Stimulated activated memory B cell treated with anti-CD40 and anti-IgM and Interleukin-4, amounts not matched to agents 10 μg/mL and 1 μg/mL and 100 μg/mL, for 72 hours (primary cell): ENCODE results near the gene PHF2.

Source experiments
- ATAC-seq: fragments of 150-1000 bp; cut with Tn5 transposase; 2 replicates; pipeline ENCODE4 v1.10.0; 2021
- H3K27ac Mint-ChIP-seq: one replicate; pipeline ENCODE4 v1.8.0; 2022; ENCODE audit warnings: mild to moderate bottlenecking, mixed read lengths
- H3K27me3 Mint-ChIP-seq: one replicate; pipeline ENCODE4 v1.8.0; 2022; ENCODE audit warnings: mixed read lengths
- H3K36me3 Mint-ChIP-seq: one replicate; pipeline ENCODE4 v1.8.0; 2022; ENCODE audit warnings: mixed read lengths
- H3K4me1 Mint-ChIP-seq: one replicate; pipeline ENCODE4 v1.8.0; 2022; ENCODE audit warnings: mixed read lengths
- H3K4me3 Mint-ChIP-seq: one replicate; pipeline ENCODE4 v1.8.0; 2022; ENCODE audit warnings: mild to moderate bottlenecking, moderate library complexity, mixed read lengths
- H3K9me3 Mint-ChIP-seq: one replicate; pipeline ENCODE4 v1.8.0; 2022; ENCODE audit warnings: mixed read lengths

Gene PHF2

DNA sequence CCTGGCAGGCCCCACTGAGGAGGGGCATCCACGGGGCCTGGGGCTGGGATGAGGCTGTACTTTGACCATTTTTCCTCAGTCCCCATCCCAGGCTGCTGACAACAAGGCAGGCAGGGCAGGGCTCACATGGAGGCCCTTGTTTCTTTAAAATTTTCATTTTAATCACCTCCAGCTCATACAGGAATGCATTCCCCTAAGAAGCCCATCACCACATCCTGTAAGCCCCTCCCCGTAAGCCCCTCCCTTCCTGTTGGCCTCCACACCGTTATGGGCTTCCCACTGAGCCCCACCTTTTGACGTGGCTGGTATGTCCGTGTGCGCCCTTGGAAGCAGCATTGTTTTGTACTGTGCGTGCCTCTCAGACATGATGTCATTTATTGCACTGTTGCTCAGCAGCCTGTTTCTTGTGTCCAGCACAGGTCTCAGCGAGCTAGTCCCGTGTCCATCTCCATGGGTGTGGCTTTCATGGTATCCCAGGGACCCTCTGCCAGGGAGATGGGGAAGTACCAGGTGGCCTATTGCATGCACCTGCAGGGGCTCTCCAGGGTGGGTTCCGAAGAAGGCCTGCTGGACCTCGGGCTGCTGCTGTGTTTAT lies 22.4 kb downstream of the PHF2 start:
- H3K9me3 Mint-ChIP-seq = no peaks in the 10 kb centered on the region
- no peak overlapping the region for H3K4me3 Mint-ChIP-seq
- ATAC-seq = no peak

DNA sequence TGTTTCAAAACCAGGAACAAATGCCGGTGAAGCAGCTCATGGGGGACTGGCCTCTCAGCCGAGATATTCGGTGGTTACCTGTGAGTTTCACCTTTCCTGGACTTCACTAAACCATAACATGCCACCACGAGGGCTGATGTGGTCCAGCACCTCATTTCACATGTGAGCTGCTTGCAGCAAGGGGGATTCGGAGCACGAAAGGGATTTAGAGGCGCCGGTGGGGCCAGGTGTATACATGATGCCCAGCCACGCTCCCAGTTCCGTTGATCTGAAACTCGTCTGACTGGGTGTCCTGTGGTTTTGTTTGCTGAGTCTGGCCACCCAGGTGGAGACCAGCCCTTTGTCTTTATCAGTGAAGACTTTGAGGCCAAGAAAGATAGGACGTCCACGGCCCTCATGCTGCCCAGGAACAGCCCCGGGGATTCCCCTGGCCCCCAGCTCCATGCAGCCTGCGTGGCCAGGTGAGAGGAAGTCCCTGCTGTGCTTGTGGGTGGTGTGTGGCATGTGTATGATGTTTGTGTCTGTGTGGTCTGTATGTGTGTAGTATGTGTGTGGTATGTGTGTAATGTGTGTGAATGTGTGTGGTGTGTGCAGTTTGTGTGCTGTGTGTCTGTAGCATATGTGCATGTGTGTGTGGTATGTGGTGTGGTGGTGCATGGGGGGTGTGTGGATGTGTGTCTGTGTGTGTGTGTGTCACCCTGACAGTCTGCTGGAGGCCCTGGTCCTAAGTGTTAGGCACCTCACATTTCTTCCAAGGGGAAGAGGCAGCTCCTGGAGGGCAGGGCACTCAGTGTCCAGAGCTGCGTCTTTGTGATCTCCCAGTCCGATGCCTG lies 23.4 kb downstream of the PHF2 start:
- H3K9me3 Mint-ChIP-seq = no peaks in the 10 kb centered on the region
- ATAC-seq = no peak
- no peaks in the 10 kb centered on the region for H3K27me3 Mint-ChIP-seq
- H3K4me1 Mint-ChIP-seq = peaks cover 68% of the 10 kb centered on the region
- H3K27ac Mint-ChIP-seq = no peak overlapping the region
- no peak overlapping the region for H3K4me3 Mint-ChIP-seq
- H3K36me3 Mint-ChIP-seq = peaks cover 11% of the 10 kb centered on the region

More for the DNA sequence above, 22.4 kb downstream of the PHF2 start:
- no peak overlapping the region for H3K27ac Mint-ChIP-seq
- H3K4me1 Mint-ChIP-seq = peaks cover 74% of the 10 kb centered on the region
- peaks cover 7% of the 10 kb centered on the region for H3K36me3 Mint-ChIP-seq
- no peaks in the 10 kb centered on the region for H3K27me3 Mint-ChIP-seq

DNA sequence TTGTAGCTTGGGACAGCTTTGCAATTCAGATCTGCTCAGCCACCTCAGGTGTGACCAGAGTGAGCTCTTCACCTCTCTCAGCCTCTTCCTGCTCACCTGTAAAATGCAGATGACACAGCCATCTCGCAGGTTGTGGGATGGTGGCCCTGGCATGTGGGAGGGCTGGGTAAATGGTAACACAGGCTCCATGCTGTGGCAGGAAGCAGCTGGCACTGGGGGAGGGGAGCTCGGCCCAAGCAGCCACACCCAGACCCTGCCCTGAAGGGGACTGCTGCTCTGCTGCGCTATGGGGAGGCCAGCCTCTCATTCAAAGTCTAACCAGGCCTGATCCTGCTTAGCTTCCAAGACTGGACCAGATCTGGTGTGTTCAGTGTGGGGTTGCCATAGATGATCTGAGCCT lies 24.1 kb downstream of the PHF2 start:
- no peak for ATAC-seq
- peaks cover 68% of the 10 kb centered on the region for H3K4me1 Mint-ChIP-seq
- H3K36me3 Mint-ChIP-seq = peaks cover 15% of the 10 kb centered on the region
- no peak overlapping the region for H3K4me3 Mint-ChIP-seq
- H3K9me3 Mint-ChIP-seq = peaks cover 2% of the 10 kb centered on the region
- H3K27me3 Mint-ChIP-seq = no peaks in the 10 kb centered on the region
- H3K27ac Mint-ChIP-seq = no peak overlapping the region

DNA sequence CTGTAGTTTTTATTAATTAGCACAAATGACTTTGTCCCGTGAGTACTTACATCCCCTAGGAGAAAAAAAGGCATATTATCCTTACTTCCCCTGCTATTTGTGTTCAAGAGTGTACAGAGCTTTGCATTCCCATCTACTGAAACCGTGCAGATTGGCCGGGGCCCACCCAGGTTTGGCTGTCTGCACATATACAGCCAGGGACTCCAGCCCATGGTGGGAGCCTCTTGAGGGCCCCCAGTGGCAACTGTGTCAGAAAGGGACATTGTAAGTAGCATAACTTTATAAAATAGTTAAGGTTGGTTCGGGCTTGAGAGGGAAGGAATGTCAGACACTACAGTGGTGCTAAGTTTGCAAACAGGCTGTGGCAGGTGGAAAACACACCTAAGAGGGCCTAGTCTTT lies 24.7 kb downstream of the PHF2 start:
- peaks cover 3% of the 10 kb centered on the region for H3K9me3 Mint-ChIP-seq
- no peak for ATAC-seq
- no peaks in the 10 kb centered on the region for H3K27me3 Mint-ChIP-seq

DNA sequence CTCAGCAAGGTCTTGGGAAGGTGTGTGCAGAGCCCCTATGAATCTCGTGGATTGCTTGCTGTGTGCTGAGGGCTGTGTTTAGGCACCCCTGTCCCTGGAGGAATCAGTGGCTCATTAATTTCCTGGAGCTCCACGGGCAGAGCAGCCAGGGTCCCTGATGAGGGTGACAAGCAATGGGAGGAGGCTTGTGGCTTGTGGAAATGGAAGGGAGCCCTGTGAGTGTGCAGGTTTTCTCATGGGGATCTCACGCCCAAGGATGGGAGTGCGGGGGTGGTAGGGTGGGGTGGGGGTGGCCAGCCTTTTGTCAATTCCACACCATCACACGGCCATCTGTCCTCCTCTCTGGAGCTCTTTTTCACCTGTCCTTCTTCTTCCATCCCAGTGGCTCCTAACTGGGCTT lies 25.3 kb downstream of the PHF2 start:
- Mint-ChIP-seq H3K4me1 (peaks cover 63% of the 10 kb centered on the region), H3K36me3 (peaks cover 20% of the 10 kb centered on the region), H3K4me3 (no peak overlapping the region), H3K27me3 (no peaks in the 10 kb centered on the region), H3K9me3 (peaks cover 7% of the 10 kb centered on the region), H3K27ac (no peak overlapping the region)
- ATAC-seq = no peak

More for the DNA sequence above, 24.7 kb downstream of the PHF2 start:
- peaks cover 64% of the 10 kb centered on the region for H3K4me1 Mint-ChIP-seq
- no peak overlapping the region for H3K27ac Mint-ChIP-seq
- H3K4me3 Mint-ChIP-seq = no peak overlapping the region
- H3K36me3 Mint-ChIP-seq = peaks cover 16% of the 10 kb centered on the region

DNA sequence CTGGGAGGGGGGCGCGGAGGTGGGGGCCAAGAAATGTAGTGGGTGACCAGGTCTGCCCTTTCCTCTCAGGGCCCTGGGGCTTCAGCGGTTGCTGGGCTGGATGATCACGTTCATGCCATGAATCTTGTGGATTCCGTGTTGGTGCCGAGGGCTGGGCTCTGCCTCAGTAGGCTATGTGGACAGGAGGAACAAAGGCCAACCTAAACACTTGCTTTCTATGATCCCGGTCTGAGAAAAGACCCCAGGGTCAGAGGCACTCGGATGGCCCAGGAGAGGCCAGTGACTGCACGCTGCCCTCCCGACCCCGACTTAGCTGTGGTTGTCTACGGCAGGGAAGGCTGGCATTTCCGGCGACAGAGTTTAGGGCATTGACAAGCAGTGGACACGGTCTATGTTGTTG lies 26.6 kb downstream of the PHF2 start:
- Mint-ChIP-seq H3K9me3 (peaks cover 13% of the 10 kb centered on the region), H3K27ac (no peak overlapping the region), H3K4me3 (no peak overlapping the region), H3K4me1 (peaks cover 61% of the 10 kb centered on the region), H3K36me3 (peaks cover 31% of the 10 kb centered on the region), H3K27me3 (no peaks in the 10 kb centered on the region)
- ATAC-seq = no peak

DNA sequence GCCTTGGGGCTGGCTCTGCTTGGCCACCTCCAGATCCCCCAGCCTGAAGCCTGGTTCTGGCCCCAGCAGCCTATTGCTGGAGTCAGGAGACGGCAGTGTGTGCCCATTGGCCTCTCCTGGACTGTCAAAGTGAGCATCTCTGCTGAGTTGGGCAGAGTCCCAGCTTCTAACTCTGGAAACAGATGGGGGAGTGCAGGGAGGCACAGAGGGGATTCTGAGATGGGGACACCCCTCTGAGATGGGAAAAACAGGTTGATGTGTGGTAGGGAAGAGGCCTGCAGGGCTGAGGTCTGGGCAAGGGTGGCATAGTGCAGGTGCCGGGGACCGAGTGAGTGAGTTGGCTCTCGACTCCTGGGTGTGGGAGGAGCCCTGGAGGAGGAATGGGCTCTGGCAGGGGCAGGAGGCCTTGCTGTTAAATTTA lies 27.5 kb downstream of the PHF2 start:
- peaks cover 52% of the 10 kb centered on the region for H3K4me1 Mint-ChIP-seq
- no peak for ATAC-seq

DNA sequence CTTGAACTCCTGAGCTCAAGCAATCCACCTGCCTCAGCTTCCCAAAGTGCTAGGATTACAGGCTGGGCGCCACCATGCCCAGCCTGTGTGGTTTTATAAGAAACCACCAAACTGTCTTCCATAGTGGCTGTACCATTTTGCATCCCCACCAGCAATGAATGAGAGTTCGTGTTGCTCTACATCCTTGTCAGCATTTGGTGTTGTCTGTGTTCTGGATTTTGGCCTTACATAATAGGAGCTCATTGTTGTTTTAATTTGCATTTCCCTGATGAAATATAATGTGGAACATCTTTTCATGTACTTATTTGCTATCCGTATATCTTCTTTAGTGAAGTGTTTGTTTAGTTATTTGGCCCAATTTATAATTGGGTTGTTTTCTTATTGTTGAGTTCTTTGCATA lies 29.8 kb downstream of the PHF2 start:
- Mint-ChIP-seq H3K27ac (no peak overlapping the region), H3K27me3 (no peaks in the 10 kb centered on the region), H3K9me3 (peaks cover 26% of the 10 kb centered on the region), H3K4me1 (peaks cover 29% of the 10 kb centered on the region), H3K36me3 (peaks cover 51% of the 10 kb centered on the region), H3K4me3 (no peak overlapping the region)
- ATAC-seq = no peak

More for the DNA sequence above, 27.5 kb downstream of the PHF2 start:
- peaks cover 16% of the 10 kb centered on the region for H3K9me3 Mint-ChIP-seq
- no peaks in the 10 kb centered on the region for H3K27me3 Mint-ChIP-seq
- peaks cover 36% of the 10 kb centered on the region for H3K36me3 Mint-ChIP-seq
- no peak overlapping the region for H3K27ac Mint-ChIP-seq
- H3K4me3 Mint-ChIP-seq = no peak overlapping the region

DNA sequence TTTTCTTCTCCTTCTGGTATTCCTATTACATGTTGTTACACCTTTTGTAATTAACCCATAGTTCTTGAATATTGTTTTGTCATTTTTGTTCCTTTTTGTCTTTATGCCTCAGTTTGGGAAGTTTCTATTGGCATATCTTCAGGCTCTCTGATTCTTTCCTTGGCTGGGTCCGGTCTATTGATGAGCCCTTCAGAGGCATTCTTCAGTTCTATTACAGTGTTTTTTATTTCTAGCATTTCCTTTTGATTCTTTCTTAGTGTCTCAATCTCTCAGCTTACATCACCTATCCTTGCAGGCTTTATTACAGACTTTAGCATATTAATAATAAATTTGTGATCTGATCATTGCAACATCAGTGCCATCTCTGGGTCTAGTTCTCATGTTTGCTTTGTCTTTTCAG lies 33.8 kb downstream of the PHF2 start:
- peaks cover 34% of the 10 kb centered on the region for H3K4me1 Mint-ChIP-seq
- no peaks in the 10 kb centered on the region for H3K27me3 Mint-ChIP-seq
- peaks cover 44% of the 10 kb centered on the region for H3K36me3 Mint-ChIP-seq
- no peak for ATAC-seq
- H3K4me3 Mint-ChIP-seq = no peak overlapping the region
- no peak overlapping the region for H3K27ac Mint-ChIP-seq
- H3K9me3 Mint-ChIP-seq = peaks cover 26% of the 10 kb centered on the region

DNA sequence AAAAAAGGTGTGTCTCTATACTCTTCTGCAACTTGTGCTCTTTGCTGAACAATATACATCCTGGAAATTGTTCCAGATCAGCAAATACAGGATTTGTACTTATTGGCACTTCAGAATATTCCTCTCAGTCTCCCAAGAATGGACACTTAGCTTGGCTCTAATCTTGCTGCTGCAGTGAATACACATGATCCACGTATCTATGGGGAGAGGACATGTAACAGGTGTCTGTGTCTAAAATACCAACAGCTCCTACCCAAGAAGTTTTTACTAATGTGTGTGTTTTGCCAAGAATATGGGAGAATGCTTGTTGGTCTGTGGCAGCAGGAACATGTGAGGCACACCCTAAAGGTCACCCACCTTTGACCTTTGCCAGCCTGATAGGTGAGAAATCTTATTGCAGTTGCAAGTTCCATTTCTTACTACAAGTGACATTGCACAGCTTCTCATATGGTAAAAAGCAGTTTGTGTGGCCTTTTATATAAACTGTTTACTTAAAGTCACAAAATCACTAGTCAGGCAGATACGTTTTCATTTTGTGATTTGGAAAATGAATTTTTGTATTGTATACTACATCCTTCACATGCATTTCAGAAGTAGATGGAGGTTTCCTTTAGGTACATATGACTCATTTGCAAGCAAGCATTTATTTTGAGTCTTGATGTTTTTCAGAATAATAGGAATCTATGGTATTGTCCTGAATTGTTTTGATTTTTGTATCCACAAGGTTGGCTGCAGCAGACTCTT lies 35.8 kb downstream of the PHF2 start:
- no peaks in the 10 kb centered on the region for H3K27me3 Mint-ChIP-seq
- H3K36me3 Mint-ChIP-seq = peaks cover 26% of the 10 kb centered on the region
- no peak overlapping the region for H3K4me3 Mint-ChIP-seq
- H3K4me1 Mint-ChIP-seq = peaks cover 27% of the 10 kb centered on the region
- peak overlapping the region; percentile 44 for H3K27ac Mint-ChIP-seq
- H3K9me3 Mint-ChIP-seq = peaks cover 17% of the 10 kb centered on the region
- no peak for ATAC-seq

DNA sequence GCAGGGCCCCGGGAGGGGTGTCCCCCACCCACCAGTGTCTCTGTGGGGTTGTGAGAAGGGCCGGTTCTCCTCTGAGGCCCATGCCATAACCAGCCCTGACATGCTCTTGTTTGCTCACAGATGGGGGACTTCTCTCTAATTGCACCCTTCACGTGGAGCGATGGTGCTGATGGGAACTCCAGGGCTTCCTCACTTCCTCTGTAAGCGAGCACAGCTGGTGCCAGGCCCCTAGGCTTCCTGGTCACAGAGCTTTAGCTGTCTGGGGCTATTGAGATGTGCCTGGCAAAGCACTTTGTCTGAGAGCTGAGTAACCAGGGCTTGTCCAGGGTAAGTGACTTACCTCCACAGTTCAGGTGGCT lies 36.4 kb downstream of the PHF2 start:
- H3K4me3 Mint-ChIP-seq = no peak overlapping the region
- peak; percentile 92 for ATAC-seq

DNA sequence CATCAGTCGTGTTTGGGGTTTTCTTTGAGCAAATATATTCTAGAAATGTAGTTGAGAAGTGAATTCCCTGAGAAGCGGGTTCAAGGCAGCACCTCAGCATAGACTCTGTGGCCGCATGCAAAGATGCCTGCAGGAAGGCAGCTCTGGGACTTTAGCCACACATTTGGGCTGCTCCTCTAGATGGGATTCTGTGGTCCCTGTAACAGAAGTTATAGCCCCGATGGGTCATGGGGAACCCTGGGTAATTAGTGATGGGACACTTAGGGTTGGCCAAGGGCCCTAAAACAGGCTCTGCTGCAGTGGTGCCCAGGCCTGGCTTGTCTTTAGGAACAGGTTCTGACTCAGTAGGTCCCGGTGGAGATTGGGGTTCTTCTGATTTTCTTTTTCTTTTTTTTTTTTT lies 36.8 kb downstream of the PHF2 start:
- H3K4me3 Mint-ChIP-seq = no peak overlapping the region
- peak overlapping the region; percentile 44 for H3K27ac Mint-ChIP-seq
- peaks cover 19% of the 10 kb centered on the region for H3K36me3 Mint-ChIP-seq

More for the DNA sequence above, 36.4 kb downstream of the PHF2 start:
- H3K9me3 Mint-ChIP-seq = peaks cover 15% of the 10 kb centered on the region
- peaks cover 22% of the 10 kb centered on the region for H3K36me3 Mint-ChIP-seq
- H3K4me1 Mint-ChIP-seq = peaks cover 23% of the 10 kb centered on the region
- H3K27ac Mint-ChIP-seq = peak overlapping the region; percentile 44
- no peaks in the 10 kb centered on the region for H3K27me3 Mint-ChIP-seq

DNA sequence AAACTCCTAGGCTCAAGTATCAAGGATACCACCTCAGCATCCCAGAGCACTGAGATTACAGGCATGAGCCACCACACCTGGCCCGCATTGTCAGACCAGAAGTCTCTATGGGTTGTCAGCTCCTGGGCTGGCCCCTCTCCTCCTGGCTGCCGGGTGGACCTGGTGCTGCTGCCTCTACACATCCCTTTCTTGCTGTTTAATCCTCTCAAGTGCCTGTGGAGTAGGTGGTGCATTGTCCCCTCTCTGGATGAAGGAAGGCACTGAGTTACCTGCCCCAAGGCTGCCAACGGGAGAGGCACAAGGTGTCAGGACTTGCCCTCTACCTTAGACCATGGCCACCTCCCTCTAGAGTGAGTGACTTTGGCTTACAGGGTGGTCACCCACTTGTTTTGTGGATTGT lies 37.4 kb downstream of the PHF2 start:
- ATAC-seq = no peak
- peaks cover 21% of the 10 kb centered on the region for H3K4me1 Mint-ChIP-seq
- H3K4me3 Mint-ChIP-seq = no peak overlapping the region
- H3K9me3 Mint-ChIP-seq = peaks cover 12% of the 10 kb centered on the region
- peaks cover 16% of the 10 kb centered on the region for H3K36me3 Mint-ChIP-seq
- no peaks in the 10 kb centered on the region for H3K27me3 Mint-ChIP-seq
- peak overlapping the region; percentile 44 for H3K27ac Mint-ChIP-seq

More for the DNA sequence above, 36.8 kb downstream of the PHF2 start:
- H3K4me1 Mint-ChIP-seq = peaks cover 21% of the 10 kb centered on the region
- ATAC-seq = no peak
- H3K9me3 Mint-ChIP-seq = peaks cover 13% of the 10 kb centered on the region
- H3K27me3 Mint-ChIP-seq = no peaks in the 10 kb centered on the region

DNA sequence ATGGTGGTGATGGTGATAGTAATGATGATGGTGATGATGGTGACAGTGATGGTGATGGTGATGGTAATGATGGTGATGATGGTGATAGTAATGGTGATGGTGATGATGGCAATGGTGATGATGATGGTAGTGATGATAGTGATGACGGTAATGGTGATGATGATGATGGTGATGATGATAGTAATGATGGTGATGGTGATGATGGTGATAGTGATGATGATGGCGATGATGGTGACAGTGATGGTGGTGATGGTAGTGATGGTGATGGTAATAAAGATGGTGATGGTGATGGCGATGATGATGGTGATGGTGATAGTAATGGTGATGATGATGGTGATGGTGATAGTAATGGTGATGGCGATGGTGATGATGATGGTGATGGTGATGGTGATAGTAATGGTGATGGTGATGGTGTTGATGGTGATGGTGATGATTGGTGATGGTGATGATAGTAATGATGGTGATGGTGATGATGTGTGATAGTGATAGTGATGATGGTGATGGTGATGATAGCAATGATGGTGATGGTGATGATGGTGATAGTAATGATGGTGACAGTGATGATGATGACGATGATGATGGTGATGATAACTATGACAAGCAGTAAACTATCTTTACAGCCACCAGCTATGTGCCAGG lies 38.6 kb downstream of the PHF2 start:
- no peak for ATAC-seq
- Mint-ChIP-seq H3K4me3 (no peak overlapping the region), H3K27ac (no peak overlapping the region), H3K9me3 (peaks cover 5% of the 10 kb centered on the region), H3K36me3 (peaks cover 5% of the 10 kb centered on the region), H3K27me3 (no peaks in the 10 kb centered on the region), H3K4me1 (peaks cover 21% of the 10 kb centered on the region)

DNA sequence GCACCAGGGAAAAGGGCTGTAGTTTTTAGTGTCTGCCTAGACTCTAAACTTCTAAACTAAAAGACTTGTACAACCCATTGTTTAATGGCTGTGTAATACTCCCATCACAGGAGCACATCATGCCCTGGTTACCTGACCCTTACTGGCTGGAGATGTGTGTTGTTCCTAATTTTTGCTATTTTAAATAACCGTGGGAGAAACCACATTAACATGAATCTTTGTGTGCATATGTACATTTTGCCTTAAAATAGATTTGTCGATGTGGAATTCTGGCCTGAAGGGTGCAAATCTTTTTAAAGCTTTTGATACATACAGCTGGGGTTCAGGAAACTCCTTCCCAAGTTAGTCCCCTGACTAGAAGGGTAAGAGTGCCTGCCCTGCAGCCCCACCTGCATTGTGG lies 39.7 kb downstream of the PHF2 start:
- Mint-ChIP-seq H3K36me3 (no peaks in the 10 kb centered on the region), H3K9me3 (no peaks in the 10 kb centered on the region), H3K4me3 (no peak overlapping the region), H3K27me3 (no peaks in the 10 kb centered on the region), H3K4me1 (peaks cover 21% of the 10 kb centered on the region), H3K27ac (no peak overlapping the region)
- no peak for ATAC-seq
